Esophagus (tissue), 2 donors: Measurements from ENCODE around the gene ERC2. TPM values are rescaled to one million over a fixed set of nuclear protein-coding genes. Genes with fewer than 3 reads are reported as not detected.

ENCODE experiments used
- H3K27ac ChIP-seq, 2 donors: one replicate each; pipeline ENCODE4 v1.5.1; 2013; ENCODE audit warnings: low read depth in 2 of 2, mild to moderate bottlenecking in 2 of 2, inconsistent platforms in 1 of 2, low read length in 1 of 2, moderate library complexity in 1 of 2
- H3K27me3 ChIP-seq, 2 donors: one replicate each; pipeline ENCODE4 v1.6.1; 2013; ENCODE audit warnings: low read length in 2 of 2, control low read depth in 1 of 2, mild to moderate bottlenecking in 1 of 2; ENCODE audit not compliant: insufficient read depth in 2 of 2, control insufficient read depth in 1 of 2
- H3K36me3 ChIP-seq, 2 donors: one replicate each; pipeline ENCODE4 v1.6.1; 2013; ENCODE audit warnings: low read length in 1 of 2; ENCODE audit not compliant: control insufficient read depth in 2 of 2, insufficient read depth in 2 of 2
- H3K4me1 ChIP-seq, 2 donors: one replicate each; pipeline ENCODE4 v1.6.1; 2013; ENCODE audit warnings: low read length in 1 of 2; ENCODE audit not compliant: control insufficient read depth in 2 of 2, insufficient read depth in 2 of 2
- H3K4me3 ChIP-seq, 2 donors: one replicate each; pipeline ENCODE4 v1.5.1; 2013; ENCODE audit warnings: low read length in 2 of 2, mild to moderate bottlenecking in 2 of 2, low read depth in 1 of 2, moderate library complexity in 1 of 2
- H3K9me3 ChIP-seq, 2 donors: one replicate each; pipeline ENCODE4 v1.6.1; 2013; ENCODE audit warnings: mild to moderate bottlenecking in 2 of 2, low read depth in 1 of 2, low read length in 1 of 2, moderate library complexity in 1 of 2; ENCODE audit not compliant: control insufficient read depth in 2 of 2, insufficient read depth in 1 of 2
- WGBS, 2 donors: extraction: QIAGEN DNeasy Blood & Tissue Kit; methylation state at CpG; one replicate each; pipeline ENCODE4 v1.1.7; 2013; 5-methylcytosine and 5-hydroxymethylcytosine counted together
- polyA plus RNA-seq, 2 donors: library from polyadenylated mRNA; stranded (reverse); fragments of 200-250 nt; gene quantifications; one replicate each; pipeline ENCODE4 v1.2.3, GENCODE V29; 2013
- donor health status: healthy with polysubstance abuse.
- donor health status: Bipolar disorder and iron deficiency.

Gene ERC2
- polyA plus RNA-seq, 2 donors: 0.18 to 0.20 TPM

DNA sequence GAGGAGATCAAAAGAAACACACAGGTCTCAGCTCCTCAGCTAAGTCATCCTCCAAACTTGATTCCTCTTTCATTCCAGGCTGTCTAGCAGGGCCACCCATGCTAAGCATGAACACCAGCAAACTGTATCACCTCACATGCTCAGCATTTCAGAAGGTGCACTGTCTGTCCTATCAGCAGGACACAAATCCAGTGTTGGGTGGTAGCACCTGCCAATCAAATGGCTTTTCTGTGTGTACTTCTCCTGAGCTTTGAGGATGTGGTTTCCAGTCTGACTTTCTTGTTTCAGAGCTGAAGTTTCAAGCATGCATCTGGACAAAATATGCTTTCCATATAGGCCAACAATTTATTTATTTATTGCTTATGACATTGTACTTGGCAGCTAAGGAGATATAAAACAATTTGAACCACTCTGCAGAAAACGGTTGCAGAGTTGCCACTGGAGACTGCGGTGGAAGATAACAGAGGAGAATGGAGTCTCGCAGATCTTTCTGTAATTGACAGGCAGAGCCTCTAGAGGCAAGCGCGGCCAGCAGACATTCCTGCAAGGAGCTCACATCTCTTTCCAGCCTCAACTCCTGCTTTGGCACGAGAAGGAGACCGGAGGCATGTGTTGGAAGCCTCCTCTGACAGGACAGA, 814.0 kb downstream of the ERC2 start:
- H3K9me3 ChIP-seq: peaks cover 0 to 2% of the 10 kb centered on the region in 2 donors
- H3K4me3 ChIP-seq: no peak overlapping the region
- no peak overlapping the region for H3K27ac ChIP-seq
- H3K4me1 ChIP-seq: peaks cover 1 to 2% of the 10 kb centered on the region in 2 donors
- H3K36me3 ChIP-seq: no peaks in the 10 kb centered on the region
- H3K27me3 ChIP-seq: no peaks in the 10 kb centered on the region
- 77 to 78% methylated on average over 7 of the region's 7 CpGs for WGBS, 2 donors

DNA sequence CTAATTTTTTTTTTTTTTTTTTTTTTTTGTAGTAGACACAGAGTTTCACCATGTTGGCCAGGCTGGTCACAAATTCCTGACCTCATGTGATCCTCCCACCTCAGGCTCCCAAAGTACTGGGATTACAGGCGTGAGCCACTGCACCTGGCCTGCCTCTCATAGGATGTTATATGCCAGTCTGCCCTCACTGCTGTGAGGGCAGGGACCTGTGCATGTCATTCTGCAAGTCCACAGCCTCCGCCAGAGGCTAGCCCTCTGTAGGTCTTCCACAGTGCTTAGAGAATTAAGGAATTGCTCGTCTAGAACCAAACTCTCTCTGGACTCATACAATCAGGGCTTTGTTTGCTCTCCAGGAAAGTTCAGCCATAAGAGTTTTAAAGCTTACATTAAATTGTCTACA, 817.3 kb downstream of the ERC2 start:
- no peaks in the 10 kb centered on the region for H3K4me1 ChIP-seq
- no peak overlapping the region for H3K27ac ChIP-seq
- H3K4me3 ChIP-seq: no peak overlapping the region
- WGBS, 2 donors: 91 to 93% methylated on average over 3 of the region's 3 CpGs
- H3K27me3 ChIP-seq: no peaks in the 10 kb centered on the region
- peaks cover 0 to 2% of the 10 kb centered on the region in 2 donors for H3K9me3 ChIP-seq
- no peaks in the 10 kb centered on the region for H3K36me3 ChIP-seq

DNA sequence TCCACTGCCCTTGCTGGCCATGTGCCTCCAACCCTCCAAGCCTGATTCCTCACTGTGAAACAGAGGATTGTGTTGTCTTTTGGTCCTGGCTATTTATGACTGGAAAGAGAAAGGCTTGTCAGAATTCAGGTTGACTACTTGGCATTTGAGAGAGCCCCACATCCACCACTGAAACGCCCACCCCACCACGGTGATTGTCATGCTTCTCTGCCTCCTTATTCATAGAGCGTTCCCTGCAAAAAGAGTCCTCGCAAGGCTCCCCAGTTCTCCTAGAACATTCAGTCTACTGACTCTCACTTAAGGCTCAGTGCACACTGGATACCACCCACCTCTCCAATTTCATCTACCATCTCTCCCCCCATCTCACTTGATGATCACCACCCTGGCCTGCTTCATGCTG, 818.3 kb downstream of the ERC2 start:
- no peak overlapping the region for H3K4me3 ChIP-seq
- peaks cover 0 to 2% of the 10 kb centered on the region in 2 donors for H3K9me3 ChIP-seq
- H3K36me3 ChIP-seq: no peaks in the 10 kb centered on the region
- H3K27me3 ChIP-seq: no peaks in the 10 kb centered on the region
- 79 to 89% methylated on average over 4 of the region's 4 CpGs for WGBS, 2 donors
- H3K27ac ChIP-seq: no peak overlapping the region
- no peaks in the 10 kb centered on the region for H3K4me1 ChIP-seq

DNA sequence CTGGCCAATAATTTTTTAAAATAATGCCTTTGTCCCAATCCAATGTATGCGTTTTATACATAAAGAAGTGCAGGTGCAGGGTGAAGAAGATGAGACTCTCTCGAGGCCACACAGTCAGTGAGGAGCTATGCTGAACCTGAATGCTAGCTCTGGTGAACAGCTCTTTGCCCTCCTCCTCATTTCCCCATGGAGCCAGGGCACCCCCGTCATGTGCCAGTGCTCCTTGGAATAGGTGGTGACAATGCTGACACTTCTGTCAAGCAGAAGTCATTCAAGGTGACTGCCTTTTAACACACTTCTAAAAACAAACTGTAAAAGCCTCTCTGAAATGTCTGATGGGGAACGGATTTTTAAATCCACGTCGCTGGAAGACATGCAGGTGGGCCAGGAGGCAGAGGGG, 818.7 kb downstream of the ERC2 start:
- WGBS, 2 donors: 74% methylated on average over 6 of the region's 6 CpGs
- Histone ChIP-seq H3K36me3 (no peaks in the 10 kb centered on the region), H3K9me3 (peaks cover 0 to 2% of the 10 kb centered on the region in 2 donors)

DNA sequence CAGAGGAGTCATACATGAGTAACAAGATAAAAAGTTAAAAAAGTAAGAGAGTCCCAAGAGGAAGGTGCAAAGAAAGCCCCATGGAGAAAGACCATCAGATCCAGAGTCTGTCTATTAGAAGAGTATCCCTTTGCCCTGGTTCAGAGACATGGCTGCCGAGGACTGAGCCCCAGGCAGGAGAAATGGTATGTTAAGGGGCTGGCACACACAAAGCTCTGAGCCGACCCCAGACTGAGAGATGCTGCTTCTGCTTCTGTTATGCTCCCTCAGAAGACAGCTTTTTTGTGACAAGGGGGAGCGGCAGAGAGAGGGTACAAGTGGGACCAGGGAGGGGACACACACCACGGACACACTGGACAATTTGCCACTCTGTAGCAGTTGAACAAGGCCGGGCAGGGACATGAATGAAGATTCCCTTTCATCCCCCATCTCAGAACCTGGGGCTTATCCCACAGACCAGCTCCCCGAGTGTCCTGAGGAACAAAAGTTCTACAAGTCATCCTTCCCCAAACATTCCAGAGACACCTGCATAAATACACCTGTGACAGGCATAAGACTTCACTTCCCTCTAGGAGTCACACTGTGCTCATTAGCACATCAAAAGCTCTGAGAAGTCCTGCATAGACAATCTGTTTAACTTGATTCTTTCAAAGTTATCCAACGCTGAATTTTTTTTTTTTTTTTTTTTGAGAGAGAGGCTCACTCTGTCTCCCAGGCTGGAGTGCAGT, 819.5 kb downstream of the ERC2 start:
- no peak overlapping the region for H3K4me3 ChIP-seq
- no peaks in the 10 kb centered on the region for H3K36me3 ChIP-seq
- 73 to 84% methylated on average over 7 of the region's 7 CpGs for WGBS, 2 donors
- H3K9me3 ChIP-seq: peaks cover 0 to 2% of the 10 kb centered on the region in 2 donors
- H3K27ac ChIP-seq: no peak overlapping the region
- H3K27me3 ChIP-seq: no peaks in the 10 kb centered on the region
- H3K4me1 ChIP-seq: no peaks in the 10 kb centered on the region

More for the DNA sequence above, 818.7 kb downstream of the ERC2 start:
- Histone ChIP-seq H3K27me3 (no peaks in the 10 kb centered on the region), H3K4me3 (no peak overlapping the region), H3K4me1 (no peaks in the 10 kb centered on the region), H3K27ac (no peak overlapping the region)

- no peaks in the 10 kb centered on the region for H3K36me3 ChIP-seq
- H3K4me3 ChIP-seq: no peak overlapping the region
- WGBS, 2 donors: 80 to 87% methylated on average over 10 of the region's 10 CpGs
- H3K27me3 ChIP-seq: no peaks in the 10 kb centered on the region
- H3K9me3 ChIP-seq: peaks cover 0 to 2% of the 10 kb centered on the region in 2 donors
- H3K27ac ChIP-seq: no peak overlapping the region
- H3K4me1 ChIP-seq: no peaks in the 10 kb centered on the region
These were observed 820.6 kb downstream of the ERC2 start for GRCh38 chr3:55647670-55648069.

DNA sequence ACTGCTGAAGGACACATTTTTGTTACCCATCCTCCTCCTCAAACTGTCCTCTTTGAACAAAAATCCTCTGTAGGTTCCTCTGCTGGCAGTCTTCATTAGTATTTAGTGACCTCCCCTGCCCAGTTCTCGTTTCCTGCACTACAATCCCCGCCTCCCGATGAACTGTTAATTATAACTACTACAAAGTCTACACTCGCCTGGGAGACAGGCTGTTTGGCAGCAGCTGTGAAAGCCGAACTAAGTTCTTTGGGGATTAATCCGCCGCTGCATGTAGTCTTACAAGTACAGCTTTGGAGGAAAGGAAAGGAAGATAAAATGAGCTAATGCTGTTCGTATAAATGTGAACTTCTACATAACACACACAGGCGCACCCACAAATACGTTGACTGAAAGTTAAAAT, 821.2 kb downstream of the ERC2 start:
- Histone ChIP-seq H3K27me3 (no peaks in the 10 kb centered on the region), H3K36me3 (no peaks in the 10 kb centered on the region), H3K4me3 (no peak overlapping the region), H3K27ac (no peak overlapping the region), H3K4me1 (no peaks in the 10 kb centered on the region), H3K9me3 (peaks cover 0 to 2% of the 10 kb centered on the region in 2 donors)
- 48 to 58% methylated on average over 10 of the region's 10 CpGs for WGBS, 2 donors

GRCh38 chr3:55646121-55646520, 822.1 kb downstream of the ERC2 start:
- no peaks in the 10 kb centered on the region for H3K36me3 ChIP-seq
- peaks cover 0 to 2% of the 10 kb centered on the region in 2 donors for H3K9me3 ChIP-seq
- 83 to 88% methylated on average over 3 of the region's 3 CpGs for WGBS, 2 donors

DNA sequence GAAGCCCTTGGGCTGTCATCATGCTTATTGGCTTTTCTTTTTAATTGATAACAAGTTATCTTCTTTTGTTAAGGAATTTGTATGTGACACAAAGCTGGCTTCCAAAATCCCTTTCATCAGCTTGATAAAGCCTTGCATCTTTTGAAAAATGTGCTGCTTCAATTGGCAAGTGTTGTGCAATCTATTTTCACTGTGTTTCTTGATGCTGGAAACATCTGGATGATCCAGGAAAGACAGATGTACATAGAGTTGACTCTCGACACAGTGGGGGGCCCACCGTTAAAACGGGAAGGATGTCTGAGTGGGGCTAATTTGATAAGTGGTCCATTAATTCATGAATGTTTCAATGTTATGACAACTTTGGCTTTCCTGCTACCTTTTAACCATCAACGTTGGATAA, 822.8 kb downstream of the ERC2 start:
- no peak overlapping the region for H3K27ac ChIP-seq
- peaks cover 0 to 2% of the 10 kb centered on the region in 2 donors for H3K9me3 ChIP-seq
- no peaks in the 10 kb centered on the region for H3K27me3 ChIP-seq
- no peaks in the 10 kb centered on the region for H3K36me3 ChIP-seq
- H3K4me3 ChIP-seq: no peak overlapping the region
- H3K4me1 ChIP-seq: no peaks in the 10 kb centered on the region
- WGBS, 2 donors: 38 to 49% methylated on average over 4 of the region's 4 CpGs

More at GRCh38 chr3:55646121-55646520, 822.1 kb downstream of the ERC2 start:
- no peaks in the 10 kb centered on the region for H3K4me1 ChIP-seq
- no peaks in the 10 kb centered on the region for H3K27me3 ChIP-seq
- no peak overlapping the region for H3K27ac ChIP-seq
- no peak overlapping the region for H3K4me3 ChIP-seq

- WGBS, 2 donors: 65 to 78% methylated on average over 2 of the region's 2 CpGs
- Histone ChIP-seq H3K9me3 (no peaks in the 10 kb centered on the region), H3K27me3 (no peaks in the 10 kb centered on the region), H3K4me3 (no peak overlapping the region), H3K36me3 (no peaks in the 10 kb centered on the region), H3K27ac (no peak overlapping the region), H3K4me1 (peaks cover 0 to 3% of the 10 kb centered on the region in 2 donors)
These were observed 825.0 kb downstream of the ERC2 start for GRCh38 chr3:55643283-55643682.
